HepG2 (cell line): ENCODE measurements around the gene MAFF. TPM values are rescaled to one million over a fixed set of nuclear protein-coding genes. Genes with fewer than 3 reads are reported as not detected.

Experiments used
- FOXC1 ChIP-seq: sonication (generic); formaldehyde crosslinking; IDR thresholded peaks from 2 replicates; pipeline ENCODE4 v1.8.0; 2022; ENCODE audit warnings: mild to moderate bottlenecking, missing genetic modification reagents, borderline replicate concordance
- HES4 ChIP-seq: sonication (generic); formaldehyde crosslinking; IDR thresholded peaks from 2 replicates; pipeline ENCODE4 v1.9.0; 2021; ENCODE audit warnings: mild to moderate bottlenecking, missing genetic modification reagents, borderline replicate concordance
- HNRNPK ChIP-seq: fragments of 200-400 bp; formaldehyde crosslinking; IDR thresholded peaks from 2 replicates; pipeline ENCODE4 v1.6.1; 2018; ENCODE audit warnings: low read length, low read depth, moderate library complexity, mild to moderate bottlenecking; ENCODE audit not compliant: poor library complexity, severe bottlenecking
- MTF2 ChIP-seq: sonication (generic); formaldehyde crosslinking; IDR thresholded peaks from 2 replicates; pipeline ENCODE4 v1.5.0; 2020; ENCODE audit warnings: missing genetic modification reagents, borderline replicate concordance
- NR2F1 ChIP-seq, 2 experiments: fragments of 450-650 bp in 1 of 2; formaldehyde crosslinking in 1 of 2; IDR thresholded peaks; 2 replicates each; pipeline versions ENCODE4 v1.5.0 to v1.6.1; 2016 to 2020; ENCODE audit warnings: mild to moderate bottlenecking in 1 of 2, missing compliant biosample characterization in 1 of 2, missing genetic modification reagents in 1 of 2, moderate library complexity in 1 of 2
- SIX4 ChIP-seq: sonication (generic); formaldehyde crosslinking; IDR thresholded peaks from 2 replicates; pipeline ENCODE4 v1.4.0; 2020; ENCODE audit warnings: missing genetic modification reagents
- SMARCE1 ChIP-seq: fragments of 450-650 bp; IDR thresholded peaks from 2 replicates; pipeline ENCODE4 v1.6.1; 2017; ENCODE audit warnings: borderline replicate concordance
- TGIF2 ChIP-seq: IDR thresholded peaks from 2 replicates; pipeline ENCODE4 v1.6.1; 2016; ENCODE audit warnings: control low read depth, missing compliant biosample characterization
- USF2 ChIP-seq, 2 experiments: sonication (generic) in 1 of 2; formaldehyde crosslinking in 1 of 2; IDR thresholded peaks; 2 replicates each; pipeline versions ENCODE4 v1.5.1 to v1.6.1; 2011 to 2020; ENCODE audit warnings: borderline replicate concordance in 1 of 2, low read depth in 1 of 2, low read length in 1 of 2, mild to moderate bottlenecking in 1 of 2, missing genetic modification reagents in 1 of 2, moderate library complexity in 1 of 2
- XBP1 ChIP-seq: sonication (generic); formaldehyde crosslinking; IDR thresholded peaks from 2 replicates; pipeline ENCODE4 v1.5.0; 2020; ENCODE audit warnings: missing genetic modification reagents
- ZFP36L1 ChIP-seq: sonication (generic); formaldehyde crosslinking; IDR thresholded peaks from 2 replicates; pipeline ENCODE4 v1.8.0; 2022; ENCODE audit warnings: mild to moderate bottlenecking, missing genetic modification reagents, moderate library complexity
- ZNF329 ChIP-seq: sonication (generic); formaldehyde crosslinking; IDR thresholded peaks from 2 replicates; pipeline ENCODE4 v1.9.0; 2021; ENCODE audit warnings: low read depth, mild to moderate bottlenecking, missing genetic modification reagents
- ZNF34 ChIP-seq: sonication (generic); formaldehyde crosslinking; IDR thresholded peaks from 2 replicates; pipeline ENCODE4 v1.4.0; 2020; ENCODE audit warnings: mild to moderate bottlenecking, missing genetic modification reagents, borderline replicate concordance
- ZNF484 ChIP-seq: sonication (generic); formaldehyde crosslinking; IDR thresholded peaks from 2 replicates; pipeline ENCODE4 v1.5.1; 2020; ENCODE audit warnings: mild to moderate bottlenecking, low read depth, missing genetic modification reagents, borderline replicate concordance
- ZNF724P ChIP-seq: sonication (generic); formaldehyde crosslinking; IDR thresholded peaks from 2 replicates; pipeline ENCODE4 v1.8.0; 2022; ENCODE audit warnings: missing genetic modification reagents, borderline replicate concordance
- ZNF773 ChIP-seq: sonication (generic); formaldehyde crosslinking; IDR thresholded peaks from 2 replicates; pipeline ENCODE4 v1.4.0; 2020; ENCODE audit warnings: missing genetic modification reagents, borderline replicate concordance
- ZNF879 ChIP-seq: sonication (generic); formaldehyde crosslinking; IDR thresholded peaks from 2 replicates; pipeline ENCODE4 v1.8.1; 2023; ENCODE audit warnings: missing genetic modification reagents
- ZSCAN31 ChIP-seq: sonication (generic); formaldehyde crosslinking; IDR thresholded peaks from 2 replicates; pipeline ENCODE4 v1.5.0; 2020; ENCODE audit warnings: low read depth, mild to moderate bottlenecking, missing genetic modification reagents
- polyA plus RNA-seq, 8 experiments: library from polyadenylated mRNA; depleted of rRNA in 3 of 8; stranded (reverse) in 7 of 8; unstranded in 1 of 8; fragments of >200 nt; fragmentation: Illumina TruSeq in 4 of 8; extraction: Trizol in 4 of 8; gene quantifications; 2 replicates each; pipeline versions ENCODE4 v1.2.1 to v1.2.3, GENCODE V29; 2011 to 2016; ENCODE audit warnings: low read depth in 4 of 8, missing spikeins in 1 of 8, mixed read lengths in 1 of 8; ENCODE audit not compliant: insufficient read depth in 1 of 8
- total RNA-seq, 5 experiments: library from RNA; depleted of rRNA; stranded (reverse); fragments of >200 nt; fragmentation: Illumina TruSeq; extraction: Trizol; gene quantifications; 2 replicates each; pipeline ENCODE4 v1.2.3, GENCODE V29; 2016; ENCODE audit warnings: low read depth in 1 of 5
- TF ChIP-seq, protein P1 (sequence below): fragments of 450-650 bp; IDR thresholded peaks from 2 replicates; pipeline ENCODE4 v1.6.1; 2017
- TF ChIP-seq, protein P2 (sequence below): sonication (generic); formaldehyde crosslinking; IDR thresholded peaks from 2 replicates; pipeline ENCODE4 v1.4.0; 2020; ENCODE audit warnings: missing genetic modification reagents

The MAFF gene
- total and polyA plus RNA-seq, 2 of the 13 experiments (the other 11 are each of a cell fraction or from before 2014, with no cell fraction given): 5.4 to 14.3 TPM

GRCh38 chr22:38180841-38181452 lies 20.8 kb upstream of the MAFF start (continued):
- TF ChIP-seq USF2 (IDR thresholded peaks at IDR 0.05; ENCODE audit: low read depth, low read length) (0 out of 2 replicates have a peak, but pooled peaks have one; percentile 11), USF2 (CRISPR knock-in tag; IDR thresholded peaks at IDR 0.05; ENCODE audit: borderline replicate concordance) (no peak), ZNF724P (CRISPR knock-in tag) (no peak), ZNF34 (CRISPR knock-in tag) (no peak), FOXC1 (CRISPR knock-in tag) (peak; percentile 40; the same call in 1 of the 2 replicates), SMARCE1 (no peak), HES4 (CRISPR knock-in tag) (no peak), ZNF329 (CRISPR knock-in tag) (no peak), XBP1 (CRISPR knock-in tag) (no peak), ZNF773 (CRISPR knock-in tag) (0 out of 2 replicates have a peak, but pooled peaks have one; percentile 27), NR2F1 (CRISPR knock-in tag; IDR thresholded peaks at IDR 0.05) (0 out of 4 replicates have a peak, but pooled peaks of 1 of the 2 experiments have one; percentile 27), ZNF879 (no peak), MTF2 (CRISPR knock-in tag) (no peak), TGIF2 (CRISPR knock-in tag) (peak; percentile 25; the same call in 1 of the 2 replicates), HNRNPK (no peak), ZNF484 (CRISPR knock-in tag) (no peak), ZFP36L1 (no peak), ZSCAN31 (CRISPR knock-in tag) (no peak), SIX4 (no peak)
- TF ChIP-seq, protein P1, sequence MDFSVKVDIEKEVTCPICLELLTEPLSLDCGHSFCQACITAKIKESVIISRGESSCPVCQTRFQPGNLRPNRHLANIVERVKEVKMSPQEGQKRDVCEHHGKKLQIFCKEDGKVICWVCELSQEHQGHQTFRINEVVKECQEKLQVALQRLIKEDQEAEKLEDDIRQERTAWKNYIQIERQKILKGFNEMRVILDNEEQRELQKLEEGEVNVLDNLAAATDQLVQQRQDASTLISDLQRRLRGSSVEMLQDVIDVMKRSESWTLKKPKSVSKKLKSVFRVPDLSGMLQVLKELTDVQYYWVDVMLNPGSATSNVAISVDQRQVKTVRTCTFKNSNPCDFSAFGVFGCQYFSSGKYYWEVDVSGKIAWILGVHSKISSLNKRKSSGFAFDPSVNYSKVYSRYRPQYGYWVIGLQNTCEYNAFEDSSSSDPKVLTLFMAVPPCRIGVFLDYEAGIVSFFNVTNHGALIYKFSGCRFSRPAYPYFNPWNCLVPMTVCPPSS: no peak
- TF ChIP-seq, protein P2, sequence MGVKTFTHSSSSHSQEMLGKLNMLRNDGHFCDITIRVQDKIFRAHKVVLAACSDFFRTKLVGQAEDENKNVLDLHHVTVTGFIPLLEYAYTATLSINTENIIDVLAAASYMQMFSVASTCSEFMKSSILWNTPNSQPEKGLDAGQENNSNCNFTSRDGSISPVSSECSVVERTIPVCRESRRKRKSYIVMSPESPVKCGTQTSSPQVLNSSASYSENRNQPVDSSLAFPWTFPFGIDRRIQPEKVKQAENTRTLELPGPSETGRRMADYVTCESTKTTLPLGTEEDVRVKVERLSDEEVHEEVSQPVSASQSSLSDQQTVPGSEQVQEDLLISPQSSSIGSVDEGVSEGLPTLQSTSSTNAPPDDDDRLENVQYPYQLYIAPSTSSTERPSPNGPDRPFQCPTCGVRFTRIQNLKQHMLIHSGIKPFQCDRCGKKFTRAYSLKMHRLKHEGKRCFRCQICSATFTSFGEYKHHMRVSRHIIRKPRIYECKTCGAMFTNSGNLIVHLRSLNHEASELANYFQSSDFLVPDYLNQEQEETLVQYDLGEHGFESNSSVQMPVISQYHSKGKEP (CRISPR knock-in tag): no peak
